Measurements from ENCODE around the gene IDH3A. TPM values are rescaled to one million over a fixed set of nuclear protein-coding genes. Genes with fewer than 3 reads are reported as not detected.

IDH3A gene
- total and polyA plus RNA-seq, 11 donors = 158 to 471 (median 290) TPM

DNA sequence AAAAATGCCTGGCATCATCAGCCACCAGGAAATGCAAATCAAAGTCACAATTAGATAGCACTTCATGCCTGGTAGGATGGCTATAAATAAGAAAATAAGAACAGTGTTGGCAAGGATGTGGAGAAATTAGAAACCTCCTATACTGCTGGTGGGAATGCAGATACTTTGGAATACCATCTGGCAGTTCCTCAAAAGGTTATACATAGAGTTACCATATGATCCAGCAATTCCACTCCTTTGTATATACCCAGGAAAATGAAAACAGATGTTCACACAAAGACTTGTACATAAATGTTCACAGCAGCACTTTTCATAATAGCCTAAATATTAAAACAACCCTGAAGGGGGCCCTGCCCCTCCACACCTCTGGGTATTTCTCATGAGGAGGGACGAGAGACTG lies 71.6 kb downstream of the IDH3A start:
- Histone ChIP-seq H3K9me3 (peaks cover 0 to 13% (median 1%) of the 10 kb centered on the region in 12 donors), H3K4me3 (no peak overlapping the region), H3K36me3 (no peaks in the 10 kb centered on the region), H3K4me1 (peaks cover 0 to 46% (median 12%) of the 10 kb centered on the region in 12 donors), H3K27me3 (no peaks in the 10 kb centered on the region), H3K27ac (peak overlapping the region in 11 of 12 donors; percentile 21 to 74 (median 57))
- 71 to 77% (median 74%) methylated on average over 1 of the region's 1 CpG for WGBS, 4 donors
- ATAC-seq (no peak), DNase-seq (no peak)
- TF ChIP-seq POLR2A (IDR thresholded peaks at IDR 0.05) = no peak
- TF ChIP-seq, protein P1, sequence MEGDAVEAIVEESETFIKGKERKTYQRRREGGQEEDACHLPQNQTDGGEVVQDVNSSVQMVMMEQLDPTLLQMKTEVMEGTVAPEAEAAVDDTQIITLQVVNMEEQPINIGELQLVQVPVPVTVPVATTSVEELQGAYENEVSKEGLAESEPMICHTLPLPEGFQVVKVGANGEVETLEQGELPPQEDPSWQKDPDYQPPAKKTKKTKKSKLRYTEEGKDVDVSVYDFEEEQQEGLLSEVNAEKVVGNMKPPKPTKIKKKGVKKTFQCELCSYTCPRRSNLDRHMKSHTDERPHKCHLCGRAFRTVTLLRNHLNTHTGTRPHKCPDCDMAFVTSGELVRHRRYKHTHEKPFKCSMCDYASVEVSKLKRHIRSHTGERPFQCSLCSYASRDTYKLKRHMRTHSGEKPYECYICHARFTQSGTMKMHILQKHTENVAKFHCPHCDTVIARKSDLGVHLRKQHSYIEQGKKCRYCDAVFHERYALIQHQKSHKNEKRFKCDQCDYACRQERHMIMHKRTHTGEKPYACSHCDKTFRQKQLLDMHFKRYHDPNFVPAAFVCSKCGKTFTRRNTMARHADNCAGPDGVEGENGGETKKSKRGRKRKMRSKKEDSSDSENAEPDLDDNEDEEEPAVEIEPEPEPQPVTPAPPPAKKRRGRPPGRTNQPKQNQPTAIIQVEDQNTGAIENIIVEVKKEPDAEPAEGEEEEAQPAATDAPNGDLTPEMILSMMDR (IDR thresholded peaks at IDR 0.05) = no peak
- intact Hi-C loops (cut with DNase I) = no loop called here

Other genes with a start within 250 kb of the IDH3A start
- 10 to 100 TPM in 6 of 9 donors, 1 to 10 TPM in 3; 6.5 to 45.2 (median 10.8) TPM for gene TBC1D2B, start 71.7 kb upstream of the IDH3A start, total RNA-seq
- gene TBC1D2B, start 71.7 kb upstream of the IDH3A start, polyA plus RNA-seq = 1 to 10 TPM; 5.1 to 5.9 TPM
- gene SH2D7, start 56.8 kb upstream of the IDH3A start, total RNA-seq = not detected
- gene SH2D7, start 56.8 kb upstream of the IDH3A start, polyA plus RNA-seq = not detected
- gene CIB2, start 17.9 kb upstream of the IDH3A start, total RNA-seq = 10 to 100 TPM in 5 of 9 donors, 1 to 10 TPM in 4; 3.3 to 18.5 (median 10.4) TPM
- 1 to 10 TPM; 5.3 TPM for gene CIB2, start 17.9 kb upstream of the IDH3A start, polyA plus RNA-seq
- 1 to 10 TPM in 1 of 9 donors, under 1 TPM in 3, not detected in 5; 0.05 to 1.2 (median 0.06) TPM for gene ACSBG1, start 85.2 kb downstream of the IDH3A start, total RNA-seq
- gene ACSBG1, start 85.2 kb downstream of the IDH3A start, polyA plus RNA-seq = 1 to 10 TPM in 1 of 2 donors, under 1 TPM in 1; 0.25 to 1.0 TPM
- gene DNAJA4, start 115.2 kb downstream of the IDH3A start, total RNA-seq = 100 to 1,000 TPM in 4 of 9 donors, 10 to 100 TPM in 5; 63.0 to 503 (median 94.6) TPM
- 100 to 1,000 TPM in 1 of 2 donors, 10 to 100 TPM in 1; 62.3 to 296 TPM for gene DNAJA4, start 115.2 kb downstream of the IDH3A start, polyA plus RNA-seq
- gene SKIC8, start 150.2 kb downstream of the IDH3A start, total RNA-seq = 10 to 100 TPM; 20.8 to 34.4 (median 27.8) TPM
- gene SKIC8, start 150.2 kb downstream of the IDH3A start, polyA plus RNA-seq = 10 to 100 TPM; 28.2 to 50.2 TPM
- under 1 TPM in 1 of 9 donors, not detected in 8; 0.46 TPM for gene CRABP1, start 191.0 kb downstream of the IDH3A start, total RNA-seq
- gene CRABP1, start 191.0 kb downstream of the IDH3A start, polyA plus RNA-seq = not detected